ENCODE measurements around the gene DYRK3. TPM values are rescaled to one million over a fixed set of nuclear protein-coding genes. Genes with fewer than 3 reads are reported as not detected.

The DYRK3 gene
- total and polyA plus RNA-seq, 10 of the 15 experiments (the other 5 are each of a cell fraction or from before 2014, with no cell fraction given), result 1.6 to 12.9 (median 10.3) TPM

- no peaks in the 10 kb centered on the region for H3K27me3 ChIP-seq (replicated peaks in 1 of 2; ENCODE audit: control insufficient read depth in 2 of 2, insufficient read depth in 2 of 2, low read length in 1 of 2)
- no peak overlapping the region for H2AFZ ChIP-seq (ENCODE audit: control insufficient read depth, low read depth, low read length)
- WGBS (ENCODE audit: insufficient coverage, insufficient replicate concordance, low lambda C conversion rate, missing lambda C conversion rate), result 71% methylated on average over 2 of the region's 2 CpGs
- FAIRE-seq (no peak), DNase-seq (ENCODE audit: low read depth, low spot score) (no peak), ATAC-seq (no peak)
- peaks cover 68% of the 10 kb centered on the region for H3K4me1 ChIP-seq (ENCODE audit: control insufficient read depth, insufficient read depth, low read length)
- no peaks in the 10 kb centered on the region for H3K9me3 ChIP-seq (replicated peaks; ENCODE audit: control insufficient read depth, insufficient read depth, low read length)
- intact Hi-C loops (cut with micrococcal nuclease; ENCODE audit: unreplicated experiment), result loop anchor here (5.0 kb wide), 1 partner anchor 69 kb away; no protein-coding TSS in a partner anchor
- TF ChIP-seq RUNX3 (IDR thresholded peaks at IDR 0.05; ENCODE audit: low read length) (peak; percentile 47), IKZF2 (IDR thresholded peaks at IDR 0.05) (peak in 1 of 2 experiments; percentile 14; a peak in 1 of 4 replicates), IRF5 (IDR thresholded peaks at IDR 0.05; ENCODE audit: borderline replicate concordance) (no peak), EZH2 (IDR thresholded peaks at IDR 0.05; ENCODE audit: borderline replicate concordance, control insufficient read depth, low read depth, low read length) (no peak), IKZF1 (conservative IDR thresholded peaks at IDR 0.05) (0 out of 2 replicates have a peak, but pooled peaks have one; percentile 17)
- H3K4me3 ChIP-seq, result no peak overlapping the region
- RAD21 ChIA-PET (ENCODE audit: unreplicated experiment), result interaction anchor here (0.6 to 1.6 kb wide), 4 partner anchors 13 to 236 kb away, joined by 3 to 6 read pairs (median 4); partner anchors contain the start of gene IL19
- CTCF ChIA-PET, result interaction anchor here (0.7 to 6.6 kb wide), 6 partner anchors 12 to 306 kb away, joined by 3 to 95 read pairs (median 4); no protein-coding TSS in a partner anchor
- H3K79me2 ChIP-seq (ENCODE audit: control insufficient read depth, insufficient read depth, low read length), result no peaks in the 10 kb centered on the region
- no peak overlapping the region; the same call in 1 of the 2 replicates for H3K4me2 ChIP-seq (ENCODE audit: control insufficient read depth, insufficient read depth)
- H3K27ac ChIP-seq (ENCODE audit: control insufficient read depth, insufficient read depth), result no peak overlapping the region
- in situ Hi-C loops (cut with MboI), result no loop called here
- BruUV-seq (replicated peaks), result no TSS peak
- no peak overlapping the region for H3K9ac ChIP-seq (ENCODE audit: control insufficient read depth, insufficient read depth, low read length)
- H4K20me1 ChIP-seq (ENCODE audit: control insufficient read depth, insufficient read depth), result no peaks in the 10 kb centered on the region
- H3K36me3 ChIP-seq (ENCODE audit: control insufficient read depth in 2 of 2, insufficient read depth in 2 of 2, low read length in 1 of 2), result no peaks in the 10 kb centered on the region
- SMC1A ChIA-PET (ENCODE audit: uncharacterized antibody, unreplicated experiment), result interaction anchor here (1.0 to 6.2 kb wide), 5 partner anchors 11 to 129 kb away, joined by 4 to 69 read pairs (median 5); no protein-coding TSS in a partner anchor
- POLR2A ChIA-PET, result interaction anchor here (1.3 to 18.5 kb wide), 2 partner anchors 9 to 33 kb away, joined by 4 to 334 read pairs; no protein-coding TSS in a partner anchor
Measured at GRCh38 chr1:206676499-206676898, 41.2 kb downstream of the DYRK3 start.
